Ovary (tissue), 9 donors: ENCODE results near the gene SUV39H2. TPM values are rescaled to one million over a fixed set of nuclear protein-coding genes. Genes with fewer than 3 reads are reported as not detected.

Experiments
- DNase-seq, 5 donors: peaks; one replicate each; pipeline ENCODE4 v3.0.0-alpha.2; 2019 to 2020
- H3K27ac ChIP-seq, 2 donors: fragments of 200-600 bp; one replicate each; pipeline versions ENCODE4 v1.5.1 to v1.8.0; 2019 to 2022
- H3K27me3 ChIP-seq: fragments of 200-600 bp; one replicate; pipeline ENCODE4 v1.8.0; 2022
- H3K36me3 ChIP-seq: fragments of 200-600 bp; sonication (generic); one replicate; pipeline ENCODE4 v1.5.1; 2019
- H3K4me1 ChIP-seq: one replicate; pipeline ENCODE4 v1.8.1; 2013; ENCODE audit warnings: mild to moderate bottlenecking, moderate library complexity; ENCODE audit not compliant: insufficient read depth
- H3K4me3 ChIP-seq: fragments of 200-600 bp; sonication (generic); one replicate; pipeline ENCODE4 v1.5.1; 2017
- H3K9me3 ChIP-seq, 2 donors: fragments of 200-600 bp in 1 of 2; sonication (generic) in 1 of 2; one replicate each; pipeline versions ENCODE4 v1.5.1 to v1.8.1; 2013 to 2019; ENCODE audit warnings: mild to moderate bottlenecking in 1 of 2, moderate library complexity in 1 of 2
- EP300 ChIP-seq: sonication (generic); formaldehyde crosslinking; IDR thresholded peaks from one replicate; pipeline ENCODE4 v1.6.1; 2017; ENCODE audit warnings: antibody characterized with exemption
- POLR2A ChIP-seq: fragments of 450-650 bp; IDR thresholded peaks from one replicate; pipeline ENCODE4 v1.6.1; 2017; ENCODE audit warnings: antibody characterized with exemption, mild to moderate bottlenecking, moderate library complexity
- WGBS, 3 donors: extraction: QIAGEN DNeasy Blood & Tissue Kit in 1 of 3; methylation state at CpG; one replicate each; pipeline versions ENCODE4 v1.1.5 to v1.1.7; 2013 to 2017; 5-methylcytosine and 5-hydroxymethylcytosine counted together
- intact Hi-C, 4 donors: fragments of 100-400 bp; cut with DNase I; formaldehyde crosslinking; loops; one replicate each; pipeline versions ENCODE4 v1.11.0 to v1.15.1; 2022 to 2023
- polyA plus RNA-seq, 2 donors: library from polyadenylated mRNA; stranded (reverse); fragments of 200-250 nt in 1 of 2; fragments of 350-450 nt in 1 of 2; fragmentation: Illumina TruSeq in 1 of 2; extraction: RNeasy Lipid Tissue Mini Kit (QIAGEN cat#74804) in 1 of 2; gene quantifications; one replicate each; pipeline ENCODE4 v1.2.3, GENCODE V29; 2013 to 2014
- total RNA-seq, 7 donors: library from RNA; depleted of rRNA in 2 of 7; stranded (reverse); fragments of >200 nt in 2 of 7; fragmentation: NEBNext Ultra II Directional in 3 of 7; extraction: Animal tissue kit (Norgen Biotek cat#: 25700) in 3 of 7; gene quantifications; one replicate each; pipeline versions ENCODE4 v1.1.0 to v1.2.4, GENCODE V29; 2016 to 2023
- TF ChIP-seq, protein P1 (sequence below), 3 donors: fragments of 450-650 bp in 2 of 3; fragments of 200-600 bp in 1 of 3; IDR thresholded peaks; one replicate each; pipeline versions ENCODE4 v1.5.1 to v1.8.0; 2016 to 2022; ENCODE audit warnings: antibody characterized with exemption in 3 of 3, mild to moderate bottlenecking in 1 of 3
- donor health status: DM: no; HTN: no; CAD: no; lungs with moderate emphysema.
- donor health status: DM: no; HTN: no; CAD: no.
- donor health status: Bipolar disorder and iron deficiency.
- donor health status: DM: yes; HTN: yes; CAD: no.
- donor health status: DM: no; HTN: no; CAD: no.
- donor health status: DM: yes; HTN: yes; CAD: no.

SUV39H2 gene
- total and polyA plus RNA-seq, 9 donors = 3.0 to 16.4 (median 7.1) TPM

DNA sequence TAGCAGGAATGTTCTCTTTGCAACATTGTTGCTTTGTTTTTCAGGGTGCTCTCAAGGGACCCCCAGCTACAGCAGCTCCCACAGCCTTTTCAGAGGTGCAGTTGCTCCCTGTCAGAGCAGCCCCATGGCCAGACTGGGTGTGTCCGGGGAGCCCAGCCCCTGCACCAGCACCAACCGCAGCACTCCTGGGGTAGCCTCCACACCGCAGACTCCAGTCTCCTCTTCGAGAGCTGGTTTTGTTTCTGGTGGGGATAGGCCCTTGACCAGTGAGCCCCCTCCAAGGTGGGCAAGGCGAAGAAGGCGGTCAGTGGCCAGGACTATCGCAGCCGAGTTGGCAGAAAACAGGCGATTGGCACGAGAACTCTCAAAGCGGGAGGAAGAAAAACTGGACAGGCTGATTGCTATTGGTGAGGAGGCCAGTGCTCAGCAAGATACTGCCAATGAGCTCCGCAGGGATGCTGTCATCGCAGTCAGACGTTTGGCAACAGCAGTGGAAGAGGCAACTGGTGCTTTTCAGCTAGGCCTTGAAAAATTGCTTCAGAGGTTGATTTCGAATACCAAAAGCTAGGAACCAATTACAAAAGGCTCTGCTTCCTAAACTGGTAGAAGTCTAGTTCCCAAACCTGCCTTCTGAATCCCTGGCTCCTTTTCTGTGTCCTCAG lies 35.2 kb upstream of the SUV39H2 start:
- no peak overlapping the region for H3K27ac ChIP-seq
- no peaks in the 10 kb centered on the region for H3K27me3 ChIP-seq
- TF ChIP-seq POLR2A = no peak
- no peak for TF ChIP-seq EP300
- TF ChIP-seq, protein P1, sequence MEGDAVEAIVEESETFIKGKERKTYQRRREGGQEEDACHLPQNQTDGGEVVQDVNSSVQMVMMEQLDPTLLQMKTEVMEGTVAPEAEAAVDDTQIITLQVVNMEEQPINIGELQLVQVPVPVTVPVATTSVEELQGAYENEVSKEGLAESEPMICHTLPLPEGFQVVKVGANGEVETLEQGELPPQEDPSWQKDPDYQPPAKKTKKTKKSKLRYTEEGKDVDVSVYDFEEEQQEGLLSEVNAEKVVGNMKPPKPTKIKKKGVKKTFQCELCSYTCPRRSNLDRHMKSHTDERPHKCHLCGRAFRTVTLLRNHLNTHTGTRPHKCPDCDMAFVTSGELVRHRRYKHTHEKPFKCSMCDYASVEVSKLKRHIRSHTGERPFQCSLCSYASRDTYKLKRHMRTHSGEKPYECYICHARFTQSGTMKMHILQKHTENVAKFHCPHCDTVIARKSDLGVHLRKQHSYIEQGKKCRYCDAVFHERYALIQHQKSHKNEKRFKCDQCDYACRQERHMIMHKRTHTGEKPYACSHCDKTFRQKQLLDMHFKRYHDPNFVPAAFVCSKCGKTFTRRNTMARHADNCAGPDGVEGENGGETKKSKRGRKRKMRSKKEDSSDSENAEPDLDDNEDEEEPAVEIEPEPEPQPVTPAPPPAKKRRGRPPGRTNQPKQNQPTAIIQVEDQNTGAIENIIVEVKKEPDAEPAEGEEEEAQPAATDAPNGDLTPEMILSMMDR (IDR thresholded peaks at IDR 0.05) = no peak
- no peaks in the 10 kb centered on the region for H3K36me3 ChIP-seq
- 92 to 93% (median 92%) methylated on average over 15 of the region's 15 CpGs for WGBS, 3 donors
- no peaks in the 10 kb centered on the region for H3K9me3 ChIP-seq
- intact Hi-C loops = no loop called here
- H3K4me3 ChIP-seq = no peak overlapping the region
- DNase-seq = no peak
- H3K4me1 ChIP-seq = no peaks in the 10 kb centered on the region

DNA sequence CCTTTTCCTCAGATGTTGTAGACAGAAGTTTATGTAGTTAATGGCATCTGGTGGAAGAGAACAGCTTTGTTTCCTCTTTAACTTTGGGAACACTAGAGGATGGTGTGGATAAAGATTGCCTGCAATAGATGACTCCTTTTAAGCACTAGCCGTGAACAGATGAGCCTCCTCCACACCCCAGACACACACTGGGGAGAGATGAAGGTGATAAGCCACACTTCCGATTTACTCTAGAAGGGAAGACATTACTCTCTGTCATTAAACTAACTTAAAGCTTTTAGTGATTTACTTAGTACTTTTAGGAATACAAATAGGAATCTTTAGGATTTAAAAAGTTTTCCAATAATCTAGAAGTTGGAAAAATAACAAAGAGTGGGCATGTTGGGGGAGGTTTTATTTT lies 33.7 kb upstream of the SUV39H2 start:
- DNase-seq = no peak
- Histone ChIP-seq H3K36me3 (no peaks in the 10 kb centered on the region), H3K27me3 (no peaks in the 10 kb centered on the region), H3K4me1 (no peaks in the 10 kb centered on the region), H3K9me3 (no peaks in the 10 kb centered on the region), H3K27ac (no peak overlapping the region), H3K4me3 (no peak overlapping the region)
- TF ChIP-seq EP300 = no peak
- intact Hi-C loops = no loop called here
- 67 to 72% (median 70%) methylated on average over 2 of the region's 2 CpGs for WGBS, 3 donors

DNA sequence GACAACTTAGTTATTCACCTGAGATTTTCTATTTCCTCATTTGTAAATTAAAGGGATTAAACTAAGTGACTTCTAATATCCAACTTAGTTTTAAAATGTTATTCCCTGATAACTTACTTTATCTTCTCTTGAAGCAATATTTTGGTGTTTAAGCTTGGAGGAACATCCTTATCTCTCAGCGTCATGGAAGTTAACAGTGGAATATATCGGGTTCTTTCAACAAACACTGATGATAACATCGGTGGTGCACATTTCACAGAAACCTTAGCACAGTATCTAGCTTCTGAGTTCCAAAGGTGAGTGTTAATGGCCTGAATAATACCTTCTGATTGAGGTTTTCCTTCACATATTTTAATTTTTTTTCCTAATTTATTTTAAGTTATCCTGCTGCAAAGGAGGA lies 26.4 kb upstream of the SUV39H2 start:
- Histone ChIP-seq H3K9me3 (no peaks in the 10 kb centered on the region), H3K4me1 (no peaks in the 10 kb centered on the region), H3K27ac (no peak overlapping the region), H3K36me3 (no peaks in the 10 kb centered on the region), H3K4me3 (no peak overlapping the region), H3K27me3 (no peaks in the 10 kb centered on the region)
- DNase-seq = no peak
- TF ChIP-seq EP300 = no peak
- TF ChIP-seq, protein P1 (IDR thresholded peaks at IDR 0.05) = no peak
- no peak for TF ChIP-seq POLR2A
- 36 to 69% (median 38%) methylated on average over 3 of the region's 3 CpGs for WGBS, 3 donors
- intact Hi-C loops = no loop called here

DNA sequence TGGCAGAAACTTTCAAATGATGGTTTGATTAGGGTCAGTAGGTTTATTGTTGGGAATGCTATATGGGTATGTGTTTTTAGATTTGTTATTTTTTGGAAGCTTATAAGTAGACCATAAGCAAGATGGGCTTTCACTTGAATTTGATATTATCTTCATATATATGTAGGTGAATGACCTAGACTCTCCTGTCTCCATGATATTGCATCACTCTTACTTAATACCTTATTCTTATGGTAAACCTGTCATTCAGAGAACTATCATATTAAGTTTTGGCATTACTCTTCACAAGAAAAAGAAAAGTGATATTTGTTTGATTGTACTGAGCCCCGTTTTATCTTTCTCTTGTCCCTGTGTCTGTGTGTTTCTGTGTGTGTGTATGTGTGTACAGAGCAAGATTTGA lies 23.2 kb upstream of the SUV39H2 start:
- TF ChIP-seq, protein P1 (IDR thresholded peaks at IDR 0.05) = no peak
- no peak for TF ChIP-seq EP300
- TF ChIP-seq POLR2A = no peak
- DNase-seq = no peak
- H3K4me1 ChIP-seq = no peaks in the 10 kb centered on the region
- H3K36me3 ChIP-seq = no peaks in the 10 kb centered on the region
- no peak overlapping the region for H3K4me3 ChIP-seq
- H3K27me3 ChIP-seq = no peaks in the 10 kb centered on the region
- H3K9me3 ChIP-seq = no peaks in the 10 kb centered on the region
- intact Hi-C loops = no loop called here
- no peak overlapping the region for H3K27ac ChIP-seq
- WGBS, 3 donors = 89 to 93% (median 92%) methylated on average over 1 of the region's 1 CpG

DNA sequence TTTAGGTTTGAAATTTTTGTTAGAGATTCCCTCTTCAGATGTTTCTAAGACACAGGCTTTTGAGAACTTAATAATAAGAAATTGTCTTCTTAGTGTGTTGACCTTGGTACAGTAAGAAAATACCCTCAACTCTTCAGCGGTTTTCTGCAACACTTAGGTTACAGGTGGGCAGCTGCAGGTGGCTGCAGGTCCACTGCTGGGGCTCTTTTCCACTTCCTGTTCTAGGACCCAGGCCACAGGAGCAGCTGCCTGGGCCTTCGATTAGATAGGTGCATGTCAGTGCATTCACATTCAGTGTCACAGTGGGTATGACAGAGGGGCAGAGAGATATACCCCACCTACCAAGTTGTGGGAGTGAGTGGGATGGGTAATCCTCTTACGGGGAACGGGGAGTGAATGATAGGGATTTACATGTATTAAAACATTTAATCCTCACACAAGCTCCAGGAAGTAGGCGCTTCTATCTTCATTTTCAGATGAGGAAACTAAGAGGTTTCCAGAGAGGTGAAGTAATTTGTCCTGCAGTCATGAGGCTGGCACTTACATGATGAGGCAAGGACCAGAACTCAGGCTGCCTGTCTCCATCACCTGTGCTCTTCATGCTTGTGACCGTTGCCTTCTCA lies 20.2 kb upstream of the SUV39H2 start:
- H3K27me3 ChIP-seq = no peaks in the 10 kb centered on the region
- H3K36me3 ChIP-seq = no peaks in the 10 kb centered on the region
- no peak for DNase-seq
- WGBS, 3 donors = 92 to 97% (median 94%) methylated on average over 6 of the region's 6 CpGs
- H3K9me3 ChIP-seq = no peaks in the 10 kb centered on the region
- no peak overlapping the region for H3K27ac ChIP-seq
- no peaks in the 10 kb centered on the region for H3K4me1 ChIP-seq
- no peak overlapping the region for H3K4me3 ChIP-seq
- TF ChIP-seq EP300 = no peak
- TF ChIP-seq, protein P1 (IDR thresholded peaks at IDR 0.05) = no peak
- no peak for TF ChIP-seq POLR2A
- intact Hi-C loops = no loop called here
